Naive thymus-derived CD4-positive, alpha-beta T cell (primary cell): Measurements from ENCODE around the gene MYNN. TPM values are rescaled to one million over a fixed set of nuclear protein-coding genes. Genes with fewer than 3 reads are reported as not detected.

ENCODE experiments used
- ATAC-seq: fragments of 150-1000 bp; cut with Tn5 transposase; 2 replicates; pipeline ENCODE4 v1.10.0; 2021; ENCODE audit warnings: mild to moderate bottlenecking, moderate library complexity
- CTCF ChIA-PET: fragments of 350-600 bp; sonication (Branson Sonifier 250); formaldehyde crosslinking; loops from one replicate; lab custom pipeline; 2021; ENCODE audit warnings: antibody characterized with exemption; lab: Charles Lee
- POLR2A ChIA-PET: fragments of 350-600 bp; sonication (Branson Sonifier 250); formaldehyde crosslinking; loops from one replicate; lab custom pipeline; 2021; ENCODE audit warnings: antibody characterized with exemption, inconsistent platforms; lab: Charles Lee
- DNase-seq, 9 donors: peaks; one replicate each; pipeline versions ENCODE4 v3.0.0 to v3.0.0-alpha.2; 2020 to 2022; ENCODE audit warnings: mixed read lengths in 1 of 9
- H3K27ac ChIP-seq: one replicate; pipeline ENCODE4 v1.7.0; 2013; ENCODE audit warnings: mild to moderate bottlenecking, low read depth, low read length, moderate library complexity
- H3K27me3 ChIP-seq, 2 donors: one replicate each; pipeline ENCODE4 v1.7.0; 2013; ENCODE audit warnings: low read length in 2 of 2, mild to moderate bottlenecking in 2 of 2, moderate library complexity in 2 of 2; ENCODE audit not compliant: control insufficient read depth in 2 of 2, insufficient read depth in 2 of 2
- H3K36me3 ChIP-seq, 3 experiments: 1 replicate in 2 of 3; 2 replicates in 1 of 3; pipeline ENCODE4 v1.7.0; 2013; ENCODE audit warnings: low read length in 3 of 3, mild to moderate bottlenecking in 3 of 3, moderate library complexity in 1 of 3; ENCODE audit not compliant: insufficient read depth in 3 of 3, control insufficient read depth in 2 of 3
- H3K4me1 ChIP-seq, 2 donors: one replicate each; pipeline ENCODE4 v1.7.0; 2013; ENCODE audit warnings: low read length in 2 of 2, mild to moderate bottlenecking in 2 of 2, moderate library complexity in 1 of 2; ENCODE audit not compliant: control insufficient read depth in 2 of 2, insufficient read depth in 2 of 2
- H3K4me3 ChIP-seq: 2 replicates; pipeline ENCODE4 v1.7.0; 2013; ENCODE audit warnings: mild to moderate bottlenecking, low read length
- H3K9me3 ChIP-seq, 3 experiments: 1 replicate in 2 of 3; 2 replicates in 1 of 3; pipeline ENCODE4 v1.7.0; 2013; ENCODE audit warnings: low read length in 3 of 3; ENCODE audit not compliant: control insufficient read depth in 2 of 3
- H3K27ac Mint-ChIP-seq, 9 donors: one replicate each; pipeline ENCODE4 v1.8.0; 2020 to 2022; ENCODE audit warnings: mixed read lengths in 9 of 9, mild to moderate bottlenecking in 8 of 9, moderate library complexity in 5 of 9, inconsistent platforms in 2 of 9
- H3K27me3 Mint-ChIP-seq, 5 donors: one replicate each; pipeline ENCODE4 v1.8.0; 2021 to 2022; ENCODE audit warnings: mixed read lengths in 5 of 5, mild to moderate bottlenecking in 1 of 5
- H3K36me3 Mint-ChIP-seq, 5 donors: one replicate each; pipeline ENCODE4 v1.8.0; 2020 to 2022; ENCODE audit warnings: mixed read lengths in 5 of 5, mild to moderate bottlenecking in 3 of 5, inconsistent platforms in 1 of 5
- H3K4me1 Mint-ChIP-seq, 7 donors: one replicate each; pipeline ENCODE4 v1.8.0; 2020 to 2022; ENCODE audit warnings: mixed read lengths in 7 of 7, mild to moderate bottlenecking in 3 of 7, inconsistent platforms in 1 of 7
- H3K4me3 Mint-ChIP-seq, 10 donors: one replicate each; pipeline ENCODE4 v1.8.0; 2020 to 2022; ENCODE audit warnings: mild to moderate bottlenecking in 10 of 10, mixed read lengths in 10 of 10, moderate library complexity in 6 of 10, inconsistent platforms in 2 of 10
- H3K9me3 Mint-ChIP-seq, 11 donors: one replicate each; pipeline ENCODE4 v1.8.0; 2020 to 2022; ENCODE audit warnings: mixed read lengths in 11 of 11, mild to moderate bottlenecking in 4 of 11, inconsistent platforms in 1 of 11, moderate library complexity in 1 of 11
- intact Hi-C, 2 donors: fragments of 100-400 bp; cut with micrococcal nuclease; formaldehyde crosslinking; loops; one replicate each; pipeline ENCODE4 v1.15.1; 2023
- polyA plus RNA-seq, 2 donors: library from polyadenylated mRNA; unstranded; fragments of 300-500 nt; fragmentation: Illumina TruSeq; gene quantifications; one replicate each; pipeline ENCODE4 v1.2.3, GENCODE V29; 2021
- total RNA-seq, 6 experiments: library from RNA in 5 of 6; stranded (reverse) in 5 of 6; gene quantifications; 1 replicate in 5 of 6; 2 replicates in 1 of 6; pipeline ENCODE4 v1.2.3 and lab custom pipeline; 2021 to 2026

Gene MYNN
- total and polyA plus RNA-seq, 7 experiments from 2014 or later, result 12.8 to 20.8 (median 17.4) TPM

- peak overlapping the region; percentile 100 for H3K27ac ChIP-seq
- ATAC-seq (peak; percentile 23), DNase-seq (peak; percentile 42 to 87 (median 84))
- H3K9me3 ChIP-seq, result no peaks in the 10 kb centered on the region
- H3K27me3 ChIP-seq, result no peaks in the 10 kb centered on the region
- peaks cover 0 to 18% (median 0%) of the 10 kb centered on the region in 11 donors for H3K9me3 Mint-ChIP-seq
- H3K36me3 Mint-ChIP-seq, result peaks cover 0 to 13% (median 10%) of the 10 kb centered on the region in 5 donors
- peaks cover 0 to 18% (median 8%) of the 10 kb centered on the region in 3 experiments for H3K36me3 ChIP-seq
- intact Hi-C loops, result loop anchor here (1.0 to 10.0 kb wide), 10 partner anchors 262 to 1483 kb away; partner anchors contain the start of genes PHC3 (in 2 of the 2), PRKCI (in 2 of the 2), SKIL (in 2 of the 2) and RPL22L1 (in 1 of the 2)
- H3K27me3 Mint-ChIP-seq, result peaks cover 0 to 5% (median 0%) of the 10 kb centered on the region in 5 donors
- H3K4me3 ChIP-seq, result peak overlapping the region; percentile 87
- CTCF ChIA-PET, result interaction anchor here (0.7 to 3.2 kb wide), 3 partner anchors 8 to 378 kb away, joined by 6 to 15 read pairs (median 6); partner anchors contain the start of gene TERC
- POLR2A ChIA-PET, result interaction anchor here (0.6 to 3.7 kb wide), 15 partner anchors 8 to 1098 kb away, joined by 3 to 89 read pairs (median 6); partner anchors contain the start of genes LRRC34, LRRIQ4, PHC3 and RPL22L1
- H3K4me1 ChIP-seq, result peaks cover 15 to 22% of the 10 kb centered on the region in 2 donors
- peak overlapping the region; percentile 96 to 100 (median 99) for H3K27ac Mint-ChIP-seq
- H3K4me1 Mint-ChIP-seq, result peaks cover 17 to 58% (median 44%) of the 10 kb centered on the region in 7 donors
- peak overlapping the region; percentile 91 to 99 (median 97) for H3K4me3 Mint-ChIP-seq
Measured at GRCh38 chr3:169771497-169772304, 1.5 kb upstream of the MYNN start.

GRCh38 chr3:169772305-169772896, 795 bp upstream of the MYNN start:
- H3K36me3 Mint-ChIP-seq, result peaks cover 0 to 19% (median 16%) of the 10 kb centered on the region in 5 donors
- ChIA-PET CTCF (interaction anchor here (0.6 to 3.2 kb wide), 5 partner anchors 9 to 594 kb away, joined by 3 to 15 read pairs (median 6); partner anchors contain the start of gene TERC), POLR2A (interaction anchor here (0.6 to 3.7 kb wide), 21 partner anchors 9 to 1097 kb away, joined by 3 to 89 read pairs (median 3); partner anchors contain the start of genes GPR160, LRRC34, LRRIQ4 and PHC3)
- Histone ChIP-seq H3K27me3 (no peaks in the 10 kb centered on the region), H3K4me1 (peaks cover 15 to 22% of the 10 kb centered on the region in 2 donors), H3K4me3 (peak overlapping the region; percentile 87), H3K36me3 (peaks cover 0 to 18% (median 13%) of the 10 kb centered on the region in 3 experiments), H3K9me3 (no peaks in the 10 kb centered on the region), H3K27ac (peak overlapping the region; percentile 100)
- H3K9me3 Mint-ChIP-seq, result peaks cover 0 to 18% (median 0%) of the 10 kb centered on the region in 11 donors
- peaks cover 18 to 65% (median 50%) of the 10 kb centered on the region in 7 donors for H3K4me1 Mint-ChIP-seq
- no peak for DNase-seq
- peak; percentile 26 for ATAC-seq
- H3K27ac Mint-ChIP-seq, result peak overlapping the region; percentile 96 to 100 (median 99)
- intact Hi-C loops, result loop anchor here (1.0 to 10.0 kb wide), 10 partner anchors 261 to 1482 kb away; partner anchors contain the start of genes PHC3 (in 2 of the 2), PRKCI (in 2 of the 2), SKIL (in 2 of the 2) and RPL22L1 (in 1 of the 2)
- peaks cover 0 to 5% (median 0%) of the 10 kb centered on the region in 5 donors for H3K27me3 Mint-ChIP-seq
- H3K4me3 Mint-ChIP-seq, result peak overlapping the region; percentile 91 to 99 (median 97)

- no peak for ATAC-seq
- intact Hi-C loops, result loop anchor here in 1 of 2 donors (10.0 kb wide), 1 partner anchor 1481 kb away; no protein-coding TSS in a partner anchor
Measured at GRCh38 chr3:169774186-169774585, 990 bp downstream of the MYNN start.

GRCh38 chr3:169777822-169778221, 4.6 kb downstream of the MYNN start:
- Mint-ChIP-seq H3K9me3 (peaks cover 0 to 5% (median 0%) of the 10 kb centered on the region in 11 donors), H3K4me1 (peaks cover 38 to 80% (median 72%) of the 10 kb centered on the region in 7 donors), H3K27me3 (no peaks in the 10 kb centered on the region), H3K4me3 (peak overlapping the region in 1 of 10 donors; percentile 27), H3K36me3 (peaks cover 17 to 58% (median 42%) of the 10 kb centered on the region in 5 donors), H3K27ac (peak overlapping the region in 1 of 9 donors; percentile 20)
- Histone ChIP-seq H3K9me3 (no peaks in the 10 kb centered on the region), H3K27ac (no peak overlapping the region), H3K36me3 (peaks cover 0 to 50% (median 24%) of the 10 kb centered on the region in 3 experiments), H3K27me3 (no peaks in the 10 kb centered on the region), H3K4me1 (peaks cover 15 to 30% of the 10 kb centered on the region in 2 donors), H3K4me3 (no peak overlapping the region)
- ATAC-seq (no peak), DNase-seq (no peak)
- intact Hi-C loops, result loop anchor here in 1 of 2 donors (10.0 kb wide), 1 partner anchor 1477 kb away; no protein-coding TSS in a partner anchor
- ChIA-PET POLR2A (interaction anchor here (1.5 kb wide), 1 partner anchor 15 kb away, joined by 4 read pairs; no protein-coding TSS in a partner anchor), CTCF (no interaction called here)

More at GRCh38 chr3:169774186-169774585, 990 bp downstream of the MYNN start:
- H3K36me3 Mint-ChIP-seq, result peaks cover 3 to 31% (median 26%) of the 10 kb centered on the region in 5 donors
- Histone ChIP-seq H3K4me3 (peak overlapping the region; percentile 87), H3K27me3 (no peaks in the 10 kb centered on the region), H3K36me3 (peaks cover 0 to 32% (median 15%) of the 10 kb centered on the region in 3 experiments), H3K9me3 (no peaks in the 10 kb centered on the region), H3K4me1 (peaks cover 15 to 22% of the 10 kb centered on the region in 2 donors), H3K27ac (peak overlapping the region; percentile 100)
- CTCF ChIA-PET, result interaction anchor here (0.6 to 3.2 kb wide), 3 partner anchors 10 to 47 kb away, joined by 3 to 15 read pairs (median 4); partner anchors contain the start of gene TERC
- peaks cover 21 to 72% (median 63%) of the 10 kb centered on the region in 7 donors for H3K4me1 Mint-ChIP-seq
- POLR2A ChIA-PET, result interaction anchor here (3.1 to 3.7 kb wide), 2 partner anchors 11 to 193 kb away, joined by 29 to 89 read pairs; partner anchors contain the start of genes SEC62 and TERC
- peaks cover 0 to 18% (median 0%) of the 10 kb centered on the region in 11 donors for H3K9me3 Mint-ChIP-seq
- peak overlapping the region; percentile 91 to 99 (median 97) for H3K4me3 Mint-ChIP-seq
- no peak for DNase-seq
- peak overlapping the region; percentile 96 to 100 (median 99) for H3K27ac Mint-ChIP-seq
- peaks cover 0 to 5% (median 0%) of the 10 kb centered on the region in 5 donors for H3K27me3 Mint-ChIP-seq

- ATAC-seq, result no peak
Measured at GRCh38 chr3:169780742-169781141, 7.5 kb downstream of the MYNN start.

More at GRCh38 chr3:169780742-169781141, 7.5 kb downstream of the MYNN start:
- H3K36me3 ChIP-seq, result peaks cover 6 to 61% (median 30%) of the 10 kb centered on the region in 3 experiments
- DNase-seq, result no peak
- Mint-ChIP-seq H3K9me3 (no peaks in the 10 kb centered on the region), H3K27ac (peak overlapping the region in 5 of 9 donors; percentile 7 to 77 (median 25)), H3K27me3 (no peaks in the 10 kb centered on the region), H3K4me1 (peaks cover 30 to 56% (median 49%) of the 10 kb centered on the region in 7 donors), H3K36me3 (peaks cover 17 to 54% (median 42%) of the 10 kb centered on the region in 5 donors), H3K4me3 (peak overlapping the region in 3 of 10 donors; percentile 21 to 87 (median 35))
- ChIA-PET POLR2A (interaction anchor here (0.6 to 2.6 kb wide), 2 partner anchors 16 to 142 kb away, joined by 4 to 9 read pairs; partner anchors contain the start of gene TERC), CTCF (interaction anchor here (0.6 kb wide), 1 partner anchor 82 kb away, joined by 6 read pairs; no protein-coding TSS in a partner anchor)
- no peaks in the 10 kb centered on the region for H3K27me3 ChIP-seq
- no peak overlapping the region for H3K4me3 ChIP-seq
- H3K27ac ChIP-seq, result no peak overlapping the region
- peaks cover 0 to 11% of the 10 kb centered on the region in 2 donors for H3K4me1 ChIP-seq
- H3K9me3 ChIP-seq, result no peaks in the 10 kb centered on the region
- intact Hi-C loops, result loop anchor here in 1 of 2 donors (2.0 kb wide), 1 partner anchor 14 kb away; no protein-coding TSS in a partner anchor
